NCI-H82 treated with DMSO at 0.1 percent for 48 hours (cell line): ENCODE measurements around the gene ZBTB42.

Experiments used
- DNase-seq: peaks from one replicate; lab custom pipeline; 2025; ENCODE audit not compliant: unreplicated experiment; lab: John Stamatoyannopoulos, UW

Gene ZBTB42

DNA sequence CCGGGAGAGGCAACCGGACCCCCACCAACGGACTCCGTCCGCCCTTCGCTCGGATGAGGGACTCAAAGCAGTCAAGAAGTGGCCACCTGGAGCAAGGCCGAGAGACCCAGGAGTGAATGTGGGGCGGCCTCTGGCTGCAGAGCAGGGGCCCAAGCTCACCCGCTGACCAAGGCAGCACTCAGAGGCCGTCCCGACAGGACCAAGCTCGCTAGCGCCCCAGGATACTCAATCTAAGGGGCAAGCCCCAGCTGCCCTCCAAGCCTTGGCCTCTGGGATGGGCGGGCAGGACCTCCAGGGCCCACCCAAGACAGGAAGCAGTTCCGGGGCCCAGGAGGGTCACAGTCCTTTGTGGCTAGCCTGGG, 6.3 kb upstream of the ZBTB42 start:
- no peak for DNase-seq

DNA sequence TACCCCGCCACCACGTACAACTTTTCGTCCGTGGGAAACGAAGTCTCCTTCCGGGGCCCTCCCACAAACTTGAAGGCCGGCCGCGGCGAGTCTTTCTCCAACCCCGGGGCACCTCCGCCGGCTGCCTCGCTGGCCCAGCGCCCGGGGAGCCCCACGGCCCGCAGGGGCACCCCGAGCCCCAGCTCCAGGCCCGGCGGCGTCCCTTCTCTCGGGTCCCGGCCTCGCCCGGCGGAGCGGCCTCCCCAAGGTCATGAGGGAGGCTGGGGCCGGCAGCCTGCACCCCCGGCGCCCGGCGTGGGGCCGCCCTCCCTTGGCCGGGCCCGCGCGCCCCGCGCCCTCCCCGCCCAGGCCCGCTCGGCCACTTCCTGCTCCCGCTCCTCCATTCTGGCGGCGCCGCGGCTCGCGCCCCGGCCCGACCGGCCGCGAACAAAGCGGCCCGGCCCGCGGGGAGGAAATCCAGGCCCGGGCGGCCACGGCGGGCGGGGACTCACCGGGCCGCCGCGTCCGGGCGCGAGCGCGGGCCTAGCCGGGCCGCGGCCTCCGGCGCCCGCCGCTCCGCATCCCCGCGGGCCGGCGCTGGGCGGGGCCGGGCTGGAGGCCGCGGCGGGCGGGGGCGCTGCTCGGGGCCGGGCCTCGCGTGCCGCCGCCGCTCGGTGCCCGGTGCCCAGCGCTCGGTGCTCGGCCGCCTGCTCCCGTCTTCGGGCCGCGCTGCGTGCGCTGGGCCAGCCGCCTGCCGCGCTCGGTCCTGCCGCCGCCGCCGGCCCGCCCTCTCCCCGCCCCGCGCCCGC, 5.7 kb upstream of the ZBTB42 start, which contains the start of gene AKT1:
TSS of gene AKT1 (minus strand) at position 756 of the 788 bp plus-strand sequence. CDS start 3,105 bp downstream, outside the sequence.
- no peak for DNase-seq

- DNase-seq, result no peak
Observed at GRCh38 chr14:104795781-104796686, 4.9 kb upstream of the ZBTB42 start.

DNA sequence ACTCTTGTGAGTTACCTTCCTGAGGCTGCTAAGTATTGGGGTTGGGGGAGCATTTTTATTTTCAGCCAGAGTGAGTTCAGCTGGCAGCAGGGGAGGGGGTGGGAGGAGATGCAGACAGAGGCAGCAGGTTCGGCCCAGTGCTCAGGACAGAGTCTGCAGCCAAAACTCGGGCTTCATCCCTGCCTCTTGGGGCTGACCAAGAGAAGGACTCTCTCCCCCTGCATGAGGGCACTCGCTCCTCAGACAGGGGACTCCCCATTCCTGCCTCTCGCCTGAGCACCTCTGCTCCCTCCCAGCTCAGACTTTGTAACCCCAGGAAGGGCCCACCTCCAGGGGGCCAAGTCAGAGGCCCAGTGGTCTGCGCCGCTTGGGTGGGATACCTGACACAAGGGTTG, 4.2 kb upstream of the ZBTB42 start:
- DNase-seq, result no peak

DNA sequence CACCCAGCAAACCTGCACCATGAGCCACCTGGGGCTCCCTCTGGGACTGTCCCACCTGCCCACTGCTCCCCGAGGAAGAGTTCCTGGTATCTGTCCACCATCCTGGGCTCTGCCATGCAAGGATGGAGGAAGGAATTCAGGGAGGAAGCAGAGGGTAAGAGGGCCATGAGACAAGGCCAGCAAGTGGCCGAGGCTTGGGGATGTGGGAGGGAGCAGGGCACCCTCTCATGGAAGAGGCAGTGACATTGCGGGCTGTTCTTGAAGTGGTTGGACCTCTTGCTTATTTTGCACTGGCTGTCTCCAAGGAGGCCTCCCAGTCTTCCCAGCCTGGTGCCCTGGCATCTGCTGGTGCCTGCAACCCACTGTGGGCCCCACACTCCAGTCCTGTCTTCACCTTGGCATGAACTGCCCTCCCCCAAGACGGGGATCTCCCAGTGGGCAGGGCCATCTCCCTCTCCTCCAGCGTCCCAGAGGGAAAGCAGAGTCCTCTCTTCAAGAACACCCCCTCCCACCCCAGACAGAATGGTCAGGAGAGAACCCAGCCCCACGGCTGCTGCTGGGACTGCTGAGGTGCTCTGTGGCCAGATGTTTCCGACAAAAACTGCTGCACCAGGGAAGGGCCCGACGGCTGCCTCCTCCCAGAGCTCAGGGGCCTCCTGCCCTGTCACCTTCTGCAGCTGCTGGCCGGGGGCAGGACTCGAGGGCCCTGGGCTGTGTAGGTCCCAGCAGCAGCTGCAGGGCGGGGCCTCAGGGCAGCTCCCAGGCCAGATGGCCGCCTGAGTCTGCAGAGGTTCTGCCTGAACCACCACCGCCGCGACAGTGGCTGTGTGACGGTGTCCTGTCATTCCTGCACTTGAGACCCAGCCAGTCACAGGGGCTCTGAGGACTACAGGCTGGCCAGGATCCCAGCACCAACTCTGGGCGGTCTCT, 3.5 kb upstream of the ZBTB42 start:
- no peak for DNase-seq

DNA sequence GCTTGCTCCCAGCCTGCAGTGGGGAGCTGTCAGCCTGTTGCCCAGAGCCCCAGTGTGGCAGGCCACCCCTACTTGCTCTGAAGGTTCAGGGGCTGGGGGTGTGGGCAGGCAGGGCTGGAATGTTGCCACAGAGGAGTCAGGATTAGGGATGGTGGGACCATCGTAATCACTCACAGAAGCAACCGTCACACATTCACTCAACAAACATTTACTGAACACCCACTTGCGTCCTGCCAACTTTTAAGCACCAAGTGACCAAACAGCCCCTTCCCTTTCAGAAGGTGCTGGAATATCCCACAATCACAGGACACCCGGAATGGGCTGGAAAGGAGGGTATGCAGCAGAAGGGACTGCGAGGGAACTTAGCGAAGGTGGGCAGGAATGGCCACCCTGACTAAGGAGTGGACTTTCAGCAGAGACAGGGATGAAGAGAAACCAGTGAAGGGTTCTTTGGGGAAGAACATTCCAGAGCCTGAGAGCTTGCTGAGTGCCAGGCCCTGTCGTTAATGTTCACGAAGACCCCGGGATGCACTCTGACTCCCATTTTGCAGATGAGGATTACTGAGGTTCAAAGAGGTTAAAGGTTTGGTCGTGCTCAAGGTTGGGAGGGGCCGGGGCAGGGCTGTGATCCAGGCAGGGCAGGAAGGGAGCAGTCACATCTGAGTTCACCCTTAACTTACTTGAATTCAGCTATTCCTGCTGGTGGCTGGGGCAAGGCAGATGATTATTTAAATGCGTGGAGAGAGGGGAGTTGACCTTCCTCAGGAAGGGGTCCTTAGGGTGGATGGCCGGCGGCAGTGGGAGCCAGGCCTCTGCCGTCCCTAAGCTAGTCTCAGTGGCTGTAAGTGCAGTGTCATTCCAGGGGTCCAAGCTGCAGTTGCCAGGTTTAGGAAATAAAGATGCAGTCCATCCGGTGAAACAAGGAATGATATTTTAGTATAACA, 2.3 kb upstream of the ZBTB42 start:
- no peak for DNase-seq

GRCh38 chr14:104799244-104800014, 1.5 kb upstream of the ZBTB42 start:
- no peak for DNase-seq

DNA sequence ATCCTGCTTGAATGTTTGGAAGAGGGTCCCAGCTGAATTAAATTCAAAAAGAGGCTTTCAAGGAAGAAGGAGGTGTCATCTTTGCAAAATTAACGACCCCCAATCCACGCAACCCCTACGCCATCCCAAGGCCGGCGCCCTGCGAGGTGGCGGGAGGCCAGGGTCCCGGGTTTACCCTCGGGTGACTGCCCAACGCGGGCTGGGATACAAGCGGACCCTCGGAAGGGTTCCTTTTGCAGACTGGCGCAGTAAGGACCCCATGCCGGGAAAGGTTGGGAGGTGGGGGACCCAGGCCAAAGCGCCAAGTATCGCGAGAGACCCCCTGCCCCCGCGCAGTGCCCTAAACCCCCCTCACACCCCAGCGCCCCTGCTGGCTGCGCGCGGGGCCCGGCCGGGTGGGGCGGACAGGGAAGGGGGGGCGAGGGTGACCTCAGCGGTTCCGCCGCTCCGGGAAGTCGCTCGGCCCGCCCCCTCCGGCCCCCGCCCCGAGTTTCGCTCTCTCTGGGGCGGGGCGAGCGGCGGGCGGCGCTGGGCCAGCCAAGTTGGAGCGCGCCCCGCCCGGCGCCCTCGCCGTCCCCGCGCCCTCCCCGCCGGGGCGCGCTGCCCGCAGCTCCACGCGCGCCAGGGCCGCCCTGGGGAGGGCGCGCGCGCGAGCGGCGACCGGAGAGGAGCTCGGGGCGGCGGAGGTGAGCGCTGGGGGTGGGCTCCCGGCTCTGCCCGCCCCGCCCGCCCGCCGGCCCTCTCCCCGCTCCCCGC, 708 bp upstream of the ZBTB42 start:
- DNase-seq, result no peak

- no peak for DNase-seq
Observed at GRCh38 chr14:104801520-104802393, 856 bp downstream of the ZBTB42 start.

DNA sequence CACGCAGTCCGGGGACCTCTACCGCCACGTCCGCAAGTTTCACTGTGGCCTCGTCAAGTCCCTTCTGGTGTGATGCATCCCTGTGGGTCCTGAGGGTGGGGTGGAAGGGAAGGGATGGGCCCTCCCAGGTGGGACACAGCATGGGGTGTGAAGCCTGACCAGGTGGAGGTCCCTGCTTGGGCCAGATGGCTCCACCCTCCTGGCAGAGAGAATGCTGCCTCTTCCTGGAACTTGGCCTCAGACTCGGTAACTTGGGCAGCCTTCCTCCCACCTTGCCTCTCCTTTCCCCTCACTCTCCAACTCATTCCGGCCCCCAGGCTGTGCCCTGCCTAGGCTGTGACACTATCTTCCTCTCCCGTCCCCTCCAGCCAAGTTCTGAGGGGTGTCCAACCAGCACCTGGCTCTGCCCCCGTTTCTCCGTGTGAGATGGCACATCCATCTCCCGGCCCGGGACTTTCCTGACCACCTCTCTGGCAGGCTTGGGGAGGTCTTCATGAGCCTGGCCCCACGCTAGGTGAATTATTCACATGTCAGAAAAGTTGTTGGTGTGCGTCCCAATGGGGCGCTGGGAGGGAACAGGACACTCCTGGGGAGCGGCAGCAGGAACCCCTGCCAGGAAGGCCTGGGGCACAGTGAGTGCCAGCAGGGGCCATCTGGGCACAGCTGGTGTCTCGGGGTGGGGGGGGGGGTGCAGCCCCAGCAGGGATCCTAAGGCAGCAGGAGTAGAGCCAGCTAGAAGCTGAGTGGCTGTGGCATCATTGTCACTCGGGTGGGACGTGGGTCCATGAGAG, 1.7 kb downstream of the ZBTB42 start:
- DNase-seq, result no peak

DNA sequence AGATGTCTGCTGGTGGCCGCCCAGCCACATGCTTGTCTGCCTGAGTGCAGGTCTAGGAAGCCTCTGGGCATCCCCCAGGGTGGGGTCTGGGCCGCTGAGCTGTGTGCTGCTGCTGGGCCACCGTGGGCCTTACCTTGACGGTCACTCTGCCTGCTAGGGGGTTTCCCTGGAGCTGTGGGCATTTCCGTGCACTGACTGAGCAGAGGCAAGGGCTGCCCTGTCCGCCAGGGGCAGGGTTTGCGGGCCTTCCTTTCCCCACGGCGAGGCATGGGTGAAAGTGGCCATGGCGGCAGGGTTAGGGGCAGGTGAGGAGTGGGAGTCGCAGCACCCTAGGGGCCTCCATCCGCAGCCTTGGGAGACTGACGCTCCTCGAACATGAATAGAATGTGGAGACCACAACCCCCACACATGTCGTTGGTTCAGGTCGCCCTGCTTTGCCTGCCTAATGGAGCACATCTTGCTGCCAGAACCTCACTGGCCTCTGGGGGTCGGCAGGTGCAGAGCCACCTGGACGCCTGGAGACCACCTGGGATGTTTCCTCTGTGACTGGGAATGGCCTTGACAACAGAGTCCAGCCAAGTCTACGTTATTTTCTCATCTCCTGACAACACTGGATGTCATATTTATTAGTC, 2.5 kb downstream of the ZBTB42 start:
- DNase-seq, result no peak

- no peak for DNase-seq
Observed at GRCh38 chr14:104803912-104804410, 3.1 kb downstream of the ZBTB42 start.

DNA sequence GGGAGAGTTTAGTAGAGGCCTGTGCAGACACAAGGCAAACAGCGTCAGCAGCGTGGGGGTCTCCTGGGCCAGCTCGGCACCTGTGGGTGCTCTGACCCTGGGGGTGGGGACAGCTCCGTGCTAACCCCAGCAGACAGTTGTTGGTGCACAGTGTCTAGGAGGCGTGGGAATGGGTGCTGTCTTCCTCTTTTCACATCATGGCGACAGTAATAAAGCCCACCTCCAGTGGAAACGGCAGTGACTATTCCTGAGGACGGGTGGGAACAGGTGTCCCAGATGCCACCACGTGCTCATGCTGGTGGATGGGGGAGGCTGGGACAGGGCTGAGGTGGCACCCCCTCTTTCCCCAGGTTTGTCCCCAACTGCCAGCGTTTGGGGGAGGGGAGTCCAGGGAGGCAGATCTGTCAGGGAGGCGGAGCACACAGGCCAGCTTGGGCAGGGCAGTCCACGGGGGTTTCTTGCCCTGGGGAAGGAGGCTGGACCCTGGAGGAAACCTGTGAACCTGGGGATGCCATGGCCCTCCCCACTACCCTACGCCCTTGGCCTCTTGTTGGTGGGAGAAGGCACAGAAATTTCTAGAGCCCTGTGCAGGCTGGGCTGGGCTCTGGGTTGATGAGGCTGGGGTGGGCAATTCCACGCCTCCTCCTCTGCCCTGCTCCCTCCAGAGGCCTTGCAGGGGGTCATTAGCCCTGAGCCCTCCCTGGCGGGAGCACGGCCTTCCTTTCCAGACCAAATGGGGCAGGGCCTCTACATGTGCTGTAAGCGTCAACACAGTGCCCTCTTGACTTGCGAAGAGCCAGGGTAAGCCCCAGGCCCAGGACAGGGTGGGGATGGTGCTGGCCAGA, 3.8 kb downstream of the ZBTB42 start:
- DNase-seq, result no peak

- no peak for DNase-seq
Observed at GRCh38 chr14:104805326-104805678, 4.4 kb downstream of the ZBTB42 start.

- DNase-seq, result no peak
Observed at GRCh38 chr14:104805941-104806624, 5.2 kb downstream of the ZBTB42 start.
